GM21825 (cell line): ENCODE results near the gene CRYBA4.
"Not testable (repeated sequence)": the region's sequence is repeated elsewhere in the genome, so short reads cannot be mapped to it uniquely, and the experiment has no call there.

Source experiments
- ATAC-seq: cut with Tn5 transposase; IDR thresholded peaks from one replicate; pipeline ENCODE4 v1.9.1; 2021; ENCODE audit warnings: mild to moderate bottlenecking, moderate library complexity; ENCODE audit not compliant: unreplicated experiment

Gene CRYBA4

DNA sequence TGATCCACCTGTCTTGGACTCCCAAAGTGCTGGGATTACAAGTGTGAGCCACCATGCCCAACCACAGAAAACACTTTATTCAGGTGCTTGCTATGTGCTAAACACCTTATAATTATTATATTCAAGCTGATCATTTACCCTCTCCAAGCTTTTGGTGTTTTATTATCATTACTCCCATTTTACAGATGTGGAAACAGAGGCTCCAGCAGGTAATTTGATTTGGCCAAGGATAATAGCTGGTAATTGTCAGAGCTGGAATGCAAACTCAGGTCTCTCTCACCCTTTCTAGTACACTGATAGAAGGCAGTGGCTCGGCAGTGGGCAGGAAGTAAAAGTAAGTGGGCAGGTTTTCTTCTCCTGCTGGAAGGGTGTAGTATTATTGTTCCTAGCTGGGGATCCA is 28.0 kb upstream of the CRYBA4 start:
- ATAC-seq: no peak

DNA sequence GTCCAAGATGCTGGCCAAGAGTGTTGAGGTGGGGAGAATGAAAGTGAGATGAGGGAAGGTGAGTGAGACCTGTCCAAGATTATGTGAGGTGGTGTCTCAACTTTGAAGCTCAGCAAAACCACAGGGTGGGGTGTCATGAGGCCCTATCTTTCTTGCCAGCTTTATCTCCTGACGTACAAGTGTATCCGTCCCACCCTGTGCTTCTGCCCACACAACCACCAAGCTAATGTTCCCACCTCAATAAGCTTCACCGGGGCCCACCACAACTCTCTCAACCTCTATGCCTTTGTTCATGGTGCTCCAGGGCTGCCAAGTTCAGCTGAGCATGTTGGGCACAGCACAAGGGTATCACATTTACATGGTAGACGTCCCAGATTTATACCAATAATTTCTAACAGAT is 24.7 kb upstream of the CRYBA4 start:
- ATAC-seq: no peak

DNA sequence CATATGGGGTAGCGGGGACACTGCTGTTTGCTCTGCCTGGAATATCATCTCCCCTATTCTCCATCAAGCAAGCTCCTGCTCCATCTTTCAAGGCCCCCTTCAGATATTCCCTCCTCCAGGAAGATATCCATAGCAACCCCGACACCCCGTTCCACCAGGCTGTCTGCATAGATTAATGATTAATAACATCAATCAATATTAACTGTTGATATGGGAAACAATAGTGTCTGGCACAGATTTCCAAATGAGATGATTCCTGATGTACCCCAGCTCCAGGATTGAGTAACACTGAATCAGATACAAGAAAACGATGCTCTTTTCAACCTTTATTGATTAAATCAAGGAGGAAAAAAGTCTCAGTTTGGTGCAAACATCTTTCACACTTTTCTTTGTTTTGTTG is 24.3 kb upstream of the CRYBA4 start:
- no peak for ATAC-seq

DNA sequence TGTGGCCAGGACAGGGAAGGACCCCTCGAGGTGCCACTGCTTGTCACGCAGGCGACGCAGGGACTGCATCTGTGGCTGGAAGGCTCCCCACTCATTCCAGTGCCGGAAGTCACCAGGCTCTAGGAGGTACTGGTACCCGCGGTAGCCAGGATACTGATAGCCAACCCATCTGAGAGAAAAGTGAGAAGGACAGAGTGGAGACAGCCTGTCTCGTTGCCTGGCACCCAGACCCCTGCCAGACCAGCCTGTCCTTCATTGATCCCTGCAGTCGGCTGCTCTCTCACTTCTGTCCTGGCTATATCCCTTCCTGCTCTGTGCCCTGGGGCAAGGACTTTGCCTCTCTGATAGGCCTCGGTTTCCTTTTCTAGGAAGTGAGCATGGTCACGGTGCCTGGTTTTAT is 22.3 kb upstream of the CRYBA4 start:
- ATAC-seq: no peak

DNA sequence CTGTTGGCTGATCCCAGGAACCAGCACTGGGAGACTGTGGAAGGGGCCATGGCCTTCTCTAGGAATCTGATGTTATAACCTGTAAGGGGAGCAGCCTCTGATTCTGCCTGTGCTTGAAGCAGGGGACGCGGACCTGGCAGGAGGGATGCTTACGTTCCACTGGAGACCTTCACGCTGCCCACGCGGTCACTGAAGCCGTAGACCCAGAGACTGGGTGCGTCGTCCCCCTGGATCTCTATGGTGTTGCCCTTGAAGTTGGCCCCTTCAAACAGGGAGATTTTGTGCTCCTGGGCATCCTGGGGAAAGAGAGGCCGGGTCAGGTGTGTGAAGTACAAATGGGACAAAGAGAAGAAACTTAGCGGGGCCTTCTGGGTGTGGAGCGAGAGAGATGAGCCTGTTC is 20.0 kb upstream of the CRYBA4 start:
- ATAC-seq: no peak

DNA sequence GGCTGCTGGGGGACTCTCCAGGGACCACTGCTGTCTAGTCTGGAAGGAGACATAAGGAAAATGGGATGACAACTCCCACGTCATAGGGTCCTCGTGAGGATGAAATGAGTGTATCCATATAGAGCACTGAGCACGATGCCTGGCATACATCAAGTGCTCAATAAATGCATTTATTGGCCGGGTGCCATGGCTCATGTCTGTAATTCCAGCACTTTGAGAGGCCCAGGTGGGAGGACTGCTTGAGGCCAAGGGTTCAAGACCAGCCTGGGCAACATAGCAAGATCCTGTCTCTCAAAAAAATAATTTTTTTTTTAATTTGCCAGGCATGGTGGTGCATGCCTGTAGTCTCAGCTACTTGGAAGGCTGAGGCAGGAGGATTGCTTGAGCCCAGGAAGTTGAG is 19.6 kb upstream of the CRYBA4 start:
- no peak for ATAC-seq

DNA sequence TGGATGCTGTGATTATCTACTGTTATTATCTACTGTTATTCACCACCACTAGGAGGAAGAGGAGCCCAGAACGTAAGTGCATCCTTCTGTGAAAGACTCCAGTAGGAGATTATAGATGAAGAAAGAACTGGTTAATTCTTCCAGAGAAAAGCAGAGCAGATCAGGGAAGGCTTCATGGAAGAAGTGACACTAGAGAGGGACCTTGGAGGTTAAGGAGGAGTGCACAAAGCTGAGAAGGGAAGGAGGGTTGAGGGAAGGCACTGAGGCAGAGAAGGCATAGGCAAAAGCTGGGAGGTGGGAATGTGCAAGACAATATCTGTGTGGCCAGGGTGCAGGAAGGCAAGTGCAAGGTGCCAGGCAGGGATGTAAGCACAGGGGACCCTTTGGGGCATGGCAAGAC is 17.4 kb upstream of the CRYBA4 start:
- ATAC-seq: no peak

DNA sequence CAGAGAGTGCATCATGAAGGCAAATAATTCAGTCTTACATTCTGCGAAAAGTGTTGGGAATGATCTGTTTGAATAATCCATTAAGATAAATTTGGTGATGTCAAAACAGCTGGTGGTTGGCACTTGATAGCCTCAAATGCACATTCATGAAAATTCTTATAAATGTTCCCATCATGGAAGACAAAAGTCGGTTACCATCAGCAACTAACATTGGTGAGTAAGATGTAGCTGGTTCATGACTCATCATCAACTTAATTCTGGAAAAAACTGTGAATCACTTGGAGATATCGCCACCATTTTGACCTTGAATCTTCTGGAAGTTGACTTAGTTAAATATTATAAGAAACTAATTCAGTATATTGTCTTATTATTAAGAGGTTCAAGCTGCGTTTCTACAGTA is 15.2 kb upstream of the CRYBA4 start:
- no peak for ATAC-seq

DNA sequence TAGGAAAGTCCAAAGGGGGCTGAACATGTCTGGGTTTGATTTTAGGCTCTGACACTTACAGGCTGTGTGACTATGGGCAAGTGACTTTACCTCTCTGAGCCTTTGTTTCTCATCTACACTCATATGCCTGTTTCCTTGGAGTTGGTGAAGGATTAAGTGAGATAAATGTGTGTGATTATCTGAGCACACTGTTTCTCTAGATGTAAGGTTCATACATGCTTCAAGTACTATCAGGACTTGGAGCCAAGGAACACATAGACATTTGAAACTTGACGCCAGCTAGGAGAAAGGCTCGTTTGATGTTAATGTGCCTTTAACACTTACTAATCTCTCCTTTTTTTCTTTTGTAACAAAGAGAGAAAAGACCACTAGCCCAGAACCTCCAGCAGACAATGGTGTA is 13.6 kb upstream of the CRYBA4 start:
- ATAC-seq: no peak

DNA sequence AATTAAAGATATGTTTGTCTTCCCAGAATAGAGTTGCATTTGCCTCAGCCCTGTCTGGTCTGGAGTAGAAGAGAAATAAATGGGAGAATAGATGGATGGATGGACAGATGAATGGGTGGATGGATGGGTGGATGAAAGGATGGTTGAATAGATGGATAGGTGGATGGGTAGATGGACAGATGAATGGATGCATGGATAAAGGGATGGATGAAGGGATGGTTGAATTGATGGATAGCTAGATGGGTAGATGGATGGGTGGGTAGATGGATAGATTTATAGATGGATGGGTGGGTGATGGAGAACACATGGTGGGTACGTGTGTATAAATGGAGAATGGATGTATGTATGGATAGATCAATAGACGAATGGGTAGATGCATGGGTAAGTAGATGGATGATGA is 12.5 kb upstream of the CRYBA4 start:
- ATAC-seq: no peak

DNA sequence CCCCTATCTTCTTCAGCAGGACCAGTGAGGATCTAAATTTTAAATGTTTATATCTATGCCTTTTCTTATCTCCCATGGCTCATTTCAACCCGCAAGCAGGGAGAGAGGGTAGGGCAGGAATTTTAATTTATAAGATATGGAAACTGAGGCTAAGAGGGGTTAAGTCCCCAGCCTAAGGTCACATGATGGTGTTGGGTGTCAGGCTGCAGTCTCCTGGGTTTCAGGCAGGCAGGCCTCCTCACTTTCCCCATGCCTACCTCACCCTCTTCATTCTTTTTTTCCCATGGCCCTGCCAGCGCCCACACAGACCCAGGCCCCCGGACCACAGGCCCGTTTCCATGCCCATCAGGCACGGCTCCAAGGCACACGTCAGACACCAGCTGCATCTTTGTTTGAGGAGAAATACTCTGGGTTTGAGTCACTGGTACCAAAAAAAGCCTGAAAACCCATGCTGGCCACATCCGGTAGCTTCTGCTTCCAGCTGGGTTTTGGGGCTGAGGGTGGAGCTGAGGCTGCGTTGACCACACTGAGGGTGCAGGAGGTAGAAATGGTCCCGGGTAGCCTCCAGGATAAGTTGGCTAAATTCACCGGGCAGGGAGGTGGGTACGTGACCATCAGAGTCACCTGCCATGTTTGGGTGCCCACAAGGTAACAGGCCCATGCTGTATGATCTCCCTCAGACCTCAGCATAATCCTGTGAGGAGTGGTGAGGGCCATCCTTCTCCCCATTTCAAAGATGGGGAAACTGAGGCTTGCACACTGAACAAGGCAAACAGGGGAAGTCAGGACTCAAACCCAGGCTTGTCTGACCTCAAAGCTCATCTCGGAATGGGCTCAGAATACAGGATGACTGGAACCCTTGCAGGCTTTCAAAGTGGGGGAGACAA is 11.4 kb upstream of the CRYBA4 start:
- ATAC-seq: peak; percentile 74

DNA sequence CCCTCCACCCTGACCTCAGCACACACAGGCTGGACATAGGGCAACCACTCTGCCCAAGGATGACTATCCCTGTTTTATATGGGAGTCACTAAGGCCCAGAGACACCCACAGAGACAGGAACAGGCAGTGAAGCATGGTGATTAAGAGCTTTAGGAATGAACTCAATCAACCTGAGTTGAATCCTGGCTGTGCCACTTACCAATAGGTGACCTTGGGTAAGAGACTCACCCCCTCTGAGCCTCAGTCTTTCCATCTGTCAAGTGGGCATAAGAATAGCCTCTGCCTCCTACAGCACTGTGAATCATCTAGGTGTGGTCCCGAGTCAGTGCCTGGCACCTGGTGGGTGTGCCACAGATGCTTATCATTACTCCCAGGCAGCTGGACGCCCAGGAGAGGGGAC is 10.8 kb upstream of the CRYBA4 start:
- ATAC-seq: no peak

DNA sequence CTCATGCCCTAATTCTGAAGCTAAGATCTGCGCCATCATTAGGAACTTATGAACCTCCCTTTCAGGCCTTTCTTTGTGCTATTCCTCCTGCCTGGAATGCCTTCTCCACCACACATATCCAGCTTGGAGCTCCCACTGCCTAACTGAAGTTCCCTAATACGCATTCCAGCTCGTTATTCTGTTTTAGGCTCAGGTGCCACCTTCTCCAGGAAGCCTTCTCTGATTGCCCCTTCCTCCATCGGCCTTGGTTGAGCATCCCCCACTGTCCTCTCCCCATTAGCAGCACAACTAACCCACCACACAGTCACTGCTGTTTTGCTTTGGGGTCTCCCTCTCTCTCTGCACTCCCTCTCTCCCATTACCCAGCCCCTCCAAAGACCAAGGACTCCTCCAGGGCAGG is 9.1 kb upstream of the CRYBA4 start:
- ATAC-seq: no peak

DNA sequence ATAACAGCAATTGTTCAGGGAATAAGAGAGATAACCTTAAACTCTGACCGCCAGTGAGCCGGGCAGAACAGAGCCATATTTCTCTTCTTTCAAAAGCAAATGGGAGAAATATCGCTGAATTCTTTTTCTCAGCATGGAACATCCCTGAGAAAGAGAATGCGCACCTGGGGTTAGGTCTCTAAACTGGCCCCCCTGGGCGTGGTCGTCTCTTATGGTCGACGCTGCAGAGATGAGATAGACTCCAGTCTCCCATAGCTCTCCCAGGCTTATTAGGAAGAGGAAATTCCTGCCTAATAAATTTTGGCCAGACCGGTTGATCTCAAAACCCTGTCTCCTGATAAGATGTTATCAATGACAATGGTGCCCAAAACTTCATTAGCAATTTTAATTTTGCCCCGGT is 8.0 kb upstream of the CRYBA4 start:
- ATAC-seq: not testable (repeated sequence)

DNA sequence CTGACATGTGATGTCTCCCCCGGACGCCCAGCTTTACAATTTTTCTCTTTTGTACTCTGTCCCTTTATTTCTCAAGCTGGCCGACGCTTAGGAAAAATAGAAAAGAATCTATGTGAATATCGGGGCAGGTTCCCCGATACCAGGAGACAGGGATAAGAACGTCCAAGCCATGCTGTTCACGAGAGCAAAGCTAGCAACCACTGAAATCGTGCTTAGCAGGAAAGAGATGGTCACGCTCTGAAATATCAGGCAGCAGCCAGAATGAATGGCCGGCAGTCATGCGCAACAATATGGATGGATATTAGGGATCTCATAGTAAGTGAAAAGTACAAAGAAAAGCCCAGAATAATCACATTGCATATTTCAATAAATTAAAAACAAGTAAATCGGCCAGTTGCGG is 7.4 kb upstream of the CRYBA4 start:
- no peak for ATAC-seq

DNA sequence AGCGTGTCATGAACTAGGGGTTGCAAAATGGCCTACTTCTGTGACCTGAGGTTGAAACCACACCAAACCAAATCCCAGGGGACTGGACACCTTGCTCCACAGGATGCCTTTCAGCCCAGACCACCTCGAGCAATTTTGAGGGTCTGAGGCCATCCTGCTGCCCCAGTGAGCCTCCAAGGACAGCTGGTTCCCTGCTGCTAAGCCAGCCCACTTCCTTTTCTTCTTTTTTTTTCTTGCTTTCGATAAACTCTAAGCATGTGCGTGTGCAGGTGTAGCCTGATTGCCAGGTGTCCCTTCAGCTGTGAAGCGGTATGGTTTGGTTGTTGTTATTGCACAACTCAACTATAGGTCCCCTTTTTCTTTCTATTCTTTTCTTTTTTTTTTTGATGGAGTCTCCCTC is 6.6 kb upstream of the CRYBA4 start:
- ATAC-seq: no peak

DNA sequence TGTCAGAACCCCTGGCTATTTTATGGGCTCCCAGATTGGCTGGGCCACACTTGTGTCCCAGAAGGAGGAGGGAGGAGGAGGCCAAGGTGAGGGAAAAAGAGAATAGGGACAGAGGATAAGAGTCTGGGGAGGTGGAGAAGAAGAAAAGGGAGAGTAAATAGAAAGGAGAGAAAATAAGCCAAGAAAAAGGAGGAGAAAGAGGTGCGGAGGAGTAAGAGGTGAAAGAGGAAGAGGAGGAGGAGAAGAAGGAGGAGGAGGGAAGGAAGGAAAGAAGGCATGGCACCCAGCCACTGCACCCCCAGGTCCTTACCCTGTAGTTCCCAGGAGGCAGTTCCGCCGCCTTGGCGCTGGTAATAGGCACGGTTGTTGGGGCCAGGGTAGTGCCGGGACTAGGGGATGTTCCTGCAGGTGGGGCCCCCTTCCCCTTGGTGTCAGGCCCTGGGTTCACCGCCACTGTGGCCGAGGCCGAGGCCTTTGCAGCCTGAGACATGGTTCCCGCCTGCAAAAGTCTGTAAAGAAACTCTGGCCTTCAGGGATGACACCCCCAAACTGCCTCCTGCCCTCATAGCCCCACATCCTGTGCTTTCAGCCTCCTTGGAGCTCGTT is 5.8 kb upstream of the CRYBA4 start:
- no peak for ATAC-seq

DNA sequence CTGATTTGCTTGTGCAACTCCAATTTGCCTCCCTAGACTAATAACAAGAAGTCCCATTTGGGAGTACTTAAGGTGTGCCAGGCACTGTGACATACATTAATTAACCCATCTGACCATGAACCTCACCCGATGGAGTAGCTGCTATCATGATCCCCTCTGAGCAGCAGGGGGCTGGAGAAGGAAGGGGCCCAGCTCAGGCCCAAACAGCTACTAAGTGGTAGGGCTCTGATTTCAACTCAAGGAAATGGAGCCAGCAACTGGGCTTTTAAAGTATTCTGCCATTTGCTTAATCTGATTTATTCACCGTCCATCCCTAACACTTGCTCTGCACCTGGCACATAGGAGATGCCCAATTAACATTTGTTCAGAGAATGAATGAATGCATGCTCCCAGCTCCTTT is 5.1 kb upstream of the CRYBA4 start:
- no peak for ATAC-seq

DNA sequence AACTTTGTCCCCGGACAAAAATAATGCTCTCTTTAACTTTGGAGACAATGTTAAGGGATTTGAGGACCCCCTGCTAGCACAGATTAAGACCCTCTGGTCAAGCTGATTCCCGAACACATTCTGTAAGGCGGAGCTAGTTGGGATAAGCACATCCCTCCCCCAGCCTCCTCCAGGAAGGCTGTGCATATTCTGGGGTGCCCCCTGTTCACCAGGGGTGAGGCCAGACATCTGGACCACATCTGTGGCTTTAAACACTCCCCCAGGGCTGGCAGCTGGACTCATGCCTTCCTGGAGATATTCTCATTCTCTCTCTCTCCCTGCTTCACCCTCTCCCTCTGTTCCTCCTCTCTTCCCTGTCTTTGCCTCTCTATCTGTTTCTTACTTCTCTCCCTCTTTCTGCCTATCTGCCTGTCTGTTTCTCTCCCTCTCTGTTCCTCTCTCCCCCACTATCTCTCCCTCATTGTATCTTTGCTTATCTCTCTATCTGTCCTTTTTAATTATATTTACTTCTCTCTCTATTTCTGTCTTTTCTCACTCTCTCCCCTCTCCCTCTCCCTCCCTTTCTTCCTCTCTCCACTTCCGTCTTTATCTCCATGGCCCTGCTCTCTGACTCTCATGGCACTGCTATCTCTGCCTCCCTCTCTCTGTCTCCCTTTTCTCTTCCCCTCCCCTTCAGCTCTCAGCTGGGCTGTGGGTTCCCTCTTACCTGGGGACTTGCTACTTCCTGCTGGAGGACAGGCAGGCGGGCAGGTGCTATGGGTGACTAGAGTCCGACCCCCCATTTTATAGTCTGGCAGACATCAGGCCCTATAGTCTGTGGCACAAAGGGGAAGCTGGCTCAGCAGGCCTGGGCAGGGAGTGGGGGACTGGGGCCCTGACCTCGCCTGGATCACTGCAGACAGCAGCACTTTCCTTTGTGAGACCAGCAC is 4.2 kb upstream of the CRYBA4 start, which contains the start of gene CRYBB1:
Gene CRYBB1 (minus strand): TSS at position 757 of the 929 bp plus-strand sequence. CDS start 1,708 bp downstream, outside the sequence.
- no peak for ATAC-seq

DNA sequence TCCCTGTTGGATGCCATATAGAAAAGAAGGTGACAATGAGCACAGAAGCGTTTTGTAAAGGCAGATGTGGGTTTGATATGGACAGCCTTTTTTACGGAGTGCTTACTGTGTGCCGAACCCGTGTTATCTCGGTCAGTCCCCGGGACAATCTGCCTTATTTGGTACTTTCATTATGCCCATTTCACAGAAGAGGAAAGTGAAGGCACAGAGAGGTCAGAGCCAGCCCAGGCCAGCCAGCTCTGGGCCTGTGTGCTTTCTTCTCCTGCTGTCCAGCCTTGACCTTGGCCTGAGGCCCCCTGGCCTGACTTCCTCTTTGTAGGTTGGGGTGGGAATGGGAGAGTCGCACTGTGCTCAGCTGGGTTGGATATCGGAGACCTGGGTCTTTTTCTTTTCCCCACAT is 3.3 kb upstream of the CRYBA4 start:
- ATAC-seq: no peak

DNA sequence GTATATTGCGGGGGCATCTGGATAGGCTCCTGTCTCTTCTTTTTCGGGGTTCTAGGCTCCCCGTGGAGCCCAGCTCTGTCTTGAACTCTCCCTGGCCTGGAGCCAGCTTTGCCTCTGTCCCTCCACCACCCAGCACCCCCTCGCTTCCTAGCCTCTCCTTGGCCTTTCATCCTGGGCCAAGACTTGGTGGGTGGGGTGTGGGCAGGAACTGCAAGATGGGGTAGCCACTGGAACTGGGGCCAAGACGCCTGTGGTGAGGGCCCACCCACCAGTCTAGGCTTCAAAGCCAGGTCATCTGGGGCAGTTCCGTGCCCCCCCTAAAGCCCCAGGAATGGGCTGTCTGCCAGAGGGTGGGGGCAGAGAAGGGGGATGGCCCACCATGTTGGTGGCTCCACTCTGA is 2.3 kb upstream of the CRYBA4 start:
- ATAC-seq: no peak
